ENCODE results near the gene LRRC17.

The LRRC17 gene

GRCh38 chr7:102991540-102992214 is 78.9 kb downstream of the LRRC17 start:
- no peak for TF ChIP-seq CTCF (conservative IDR thresholded peaks at IDR 0.05; ENCODE audit: low read depth)
- DNase-seq (ENCODE audit: low spot score), result peak; percentile 97
- POLR2A ChIA-PET (ENCODE audit: low non-redundant PET), result no interaction called here
- peak overlapping the region; percentile 84 for H3K27ac ChIP-seq
- CTCF ChIA-PET, result no interaction called here

- CTCF ChIA-PET, result no interaction called here
- no peak for DNase-seq (ENCODE audit: low spot score)
- no peak for TF ChIP-seq CTCF (conservative IDR thresholded peaks at IDR 0.05; ENCODE audit: low read depth)
- peak overlapping the region; percentile 84 for H3K27ac ChIP-seq
- POLR2A ChIA-PET (ENCODE audit: low non-redundant PET), result no interaction called here
These were observed 79.7 kb downstream of the LRRC17 start for GRCh38 chr7:102992509-102992937.

GRCh38 chr7:102992938-102993717 is 80.3 kb downstream of the LRRC17 start:
- TF ChIP-seq CTCF (conservative IDR thresholded peaks at IDR 0.05; ENCODE audit: low read depth), result no peak
- DNase-seq (ENCODE audit: low spot score), result peak; percentile 19
- H3K27ac ChIP-seq, result peak overlapping the region; percentile 84
- ChIA-PET CTCF (interaction anchor here (0.7 kb wide), 1 partner anchor 55 kb away, joined by 5 read pairs; no protein-coding TSS in a partner anchor), POLR2A (ENCODE audit: low non-redundant PET) (no interaction called here)

GRCh38 chr7:102993718-102994029 is 80.9 kb downstream of the LRRC17 start:
- CTCF ChIA-PET, result interaction anchor here (0.7 kb wide), 1 partner anchor 56 kb away, joined by 5 read pairs; no protein-coding TSS in a partner anchor
- DNase-seq (ENCODE audit: low spot score), result no peak
- TF ChIP-seq CTCF (conservative IDR thresholded peaks at IDR 0.05; ENCODE audit: low read depth), result no peak
- POLR2A ChIA-PET (ENCODE audit: low non-redundant PET), result no interaction called here
- no peak overlapping the region for H3K27ac ChIP-seq

GRCh38 chr7:102994567-102994966 is 81.8 kb downstream of the LRRC17 start:
- no peak for DNase-seq (ENCODE audit: low spot score)
- TF ChIP-seq CTCF (conservative IDR thresholded peaks at IDR 0.05; ENCODE audit: low read depth), result no peak
- ChIA-PET CTCF (no interaction called here), POLR2A (ENCODE audit: low non-redundant PET) (no interaction called here)
- no peak overlapping the region for H3K27ac ChIP-seq

All from RWPE1 (cell line).